Measurements from ENCODE around the gene ZNF710. TPM values are rescaled to one million over a fixed set of nuclear protein-coding genes. Genes with fewer than 3 reads are reported as not detected.

The ZNF710 gene
- total and polyA plus RNA-seq, 2 of the 13 experiments (the other 11 are each of a cell fraction or from before 2014, with no cell fraction given): 4.7 to 20.6 TPM

GRCh38 chr15:90103701-90104329 is 102.7 kb downstream of the ZNF710 start (continued):
- TF ChIP-seq ZNF800 (CRISPR knock-in tag; IDR thresholded peaks at IDR 0.05) (0 out of 2 replicates have a peak, but pooled peaks have one; percentile 38), WIZ (CRISPR knock-in tag; IDR thresholded peaks at IDR 0.05) (no peak), ZKSCAN5 (CRISPR knock-in tag; IDR thresholded peaks at IDR 0.05) (no peak), SOX13 (IDR thresholded peaks at IDR 0.05) (no peak), SOX13 (CRISPR knock-in tag; conservative IDR thresholded peaks at IDR 0.05 in 1 of 2, IDR thresholded peaks at IDR 0.05 in 1 of 2) (peak in 1 of 2 experiments; percentile 22; a peak in 1 of 4 replicates), TRIM22 (IDR thresholded peaks at IDR 0.05) (no peak), ZUFSP (CRISPR knock-in tag; IDR thresholded peaks at IDR 0.05; ENCODE audit: borderline replicate concordance) (no peak), ZNF770 (CRISPR knock-in tag; IDR thresholded peaks at IDR 0.05) (0 out of 2 replicates have a peak, but pooled peaks have one; percentile 19), ISX (CRISPR knock-in tag; conservative IDR thresholded peaks at IDR 0.05) (no peak), ZNF597 (CRISPR knock-in tag; IDR thresholded peaks at IDR 0.05) (no peak), HNF1B (CRISPR knock-in tag; IDR thresholded peaks at IDR 0.05) (no peak), ZNF12 (CRISPR knock-in tag; IDR thresholded peaks at IDR 0.05) (no peak), ZNF451 (CRISPR knock-in tag; IDR thresholded peaks at IDR 0.05) (0 out of 2 replicates have a peak, but pooled peaks have one; percentile 27)

Data from HepG2 (cell line).